ENCODE measurements around the gene PSMD14. TPM values are rescaled to one million over a fixed set of nuclear protein-coding genes. Genes with fewer than 3 reads are reported as not detected.
"Not testable (repeated sequence)": the region's sequence is repeated elsewhere in the genome, so short reads cannot be mapped to it uniquely, and the experiment has no call there.

Gene PSMD14
- total and polyA plus RNA-seq, 4 donors: 28.8 to 60.5 (median 47.1) TPM

DNA sequence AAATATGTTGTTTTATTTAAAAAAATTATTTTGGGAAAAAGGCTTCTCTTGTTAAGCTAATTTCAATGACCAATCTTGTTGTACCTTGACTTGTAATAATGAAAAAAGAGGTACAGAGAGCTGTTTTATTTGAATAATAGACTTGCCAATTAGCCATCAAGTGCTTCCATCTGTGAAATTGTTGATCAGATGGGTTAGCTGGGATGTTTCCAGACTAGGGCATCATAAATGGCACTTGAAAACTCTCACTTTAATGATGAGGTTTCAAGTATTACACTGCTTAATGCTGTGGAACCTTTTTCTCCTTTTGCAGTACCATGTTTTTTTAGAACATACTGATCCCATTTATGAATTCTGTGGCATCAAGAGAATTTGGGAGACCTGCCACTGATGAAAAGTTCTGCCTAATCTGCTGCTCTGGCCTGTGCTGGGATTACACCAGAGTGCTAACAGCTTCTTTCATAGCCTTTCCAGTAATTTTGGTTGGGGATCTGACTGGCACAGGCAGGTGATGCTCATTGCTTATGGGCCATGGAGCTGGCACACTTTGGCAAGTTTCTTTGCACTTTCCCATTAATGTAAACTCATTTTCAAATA, 24.2 kb downstream of the PSMD14 start:
- Histone ChIP-seq H3K36me3 (ENCODE audit: control insufficient read depth in 4 of 4, insufficient read depth in 4 of 4, low read length in 4 of 4) (peaks cover 0 to 1% (median 0%) of the 10 kb centered on the region in 4 donors), H3K27me3 (ENCODE audit: control insufficient read depth in 3 of 3, insufficient read depth in 3 of 3, low read length in 2 of 3) (no peaks in the 10 kb centered on the region), H3K4me1 (ENCODE audit: control insufficient read depth in 5 of 5, insufficient read depth in 5 of 5, low read length in 5 of 5) (no peaks in the 10 kb centered on the region), H3K4me3 (no peak overlapping the region), H3K27ac (ENCODE audit: low read depth in 1 of 2, low read length in 1 of 2) (no peak overlapping the region), H3K9ac (ENCODE audit: insufficient read depth in 1 of 2, low read length in 2 of 2) (no peak overlapping the region), H3K9me3 (ENCODE audit: control insufficient read depth in 4 of 4, insufficient read depth in 3 of 4, low read length in 3 of 4) (no peaks in the 10 kb centered on the region)
- DNase-seq (no peak), ATAC-seq (ENCODE audit: insufficient read depth, low FRiP score) (no peak)
- TF ChIP-seq CTCF (IDR thresholded peaks at IDR 0.05; ENCODE audit: control extremely low read depth, extremely low read depth): no peak

GRCh38 chr2:161335626-161336025, 27.4 kb downstream of the PSMD14 start:
- H3K27me3 ChIP-seq (ENCODE audit: control insufficient read depth in 3 of 3, insufficient read depth in 3 of 3, low read length in 2 of 3): no peaks in the 10 kb centered on the region
- ATAC-seq (ENCODE audit: insufficient read depth, low FRiP score): no peak
- no peaks in the 10 kb centered on the region for H3K4me1 ChIP-seq (ENCODE audit: control insufficient read depth in 5 of 5, insufficient read depth in 5 of 5, low read length in 5 of 5)
- DNase-seq: no peak
- no peak for TF ChIP-seq CTCF (IDR thresholded peaks at IDR 0.05; ENCODE audit: control extremely low read depth, extremely low read depth)
- no peak overlapping the region for H3K9ac ChIP-seq (ENCODE audit: insufficient read depth in 1 of 2, low read length in 2 of 2)
- H3K36me3 ChIP-seq (ENCODE audit: control insufficient read depth in 4 of 4, insufficient read depth in 4 of 4, low read length in 4 of 4): peaks cover 0 to 1% (median 0%) of the 10 kb centered on the region in 4 donors
- H3K4me3 ChIP-seq: no peak overlapping the region
- no peaks in the 10 kb centered on the region for H3K9me3 ChIP-seq (ENCODE audit: control insufficient read depth in 4 of 4, insufficient read depth in 3 of 4, low read length in 3 of 4)
- 93 to 97% methylated on average over 2 of the region's 2 CpGs for WGBS, 2 donors
- H3K27ac ChIP-seq (ENCODE audit: low read depth in 1 of 2, low read length in 1 of 2): no peak overlapping the region

- H3K27ac ChIP-seq (ENCODE audit: low read depth in 1 of 2, low read length in 1 of 2): no peak overlapping the region
- H3K4me3 ChIP-seq: no peak overlapping the region
- no peak for TF ChIP-seq CTCF (IDR thresholded peaks at IDR 0.05; ENCODE audit: control extremely low read depth, extremely low read depth)
- H3K4me1 ChIP-seq (ENCODE audit: control insufficient read depth in 5 of 5, insufficient read depth in 5 of 5, low read length in 5 of 5): no peaks in the 10 kb centered on the region
- DNase-seq (no peak), ATAC-seq (ENCODE audit: insufficient read depth, low FRiP score) (no peak)
- no peaks in the 10 kb centered on the region for H3K9me3 ChIP-seq (ENCODE audit: control insufficient read depth in 4 of 4, insufficient read depth in 3 of 4, low read length in 3 of 4)
- peaks cover 0 to 3% (median 0%) of the 10 kb centered on the region in 4 donors for H3K36me3 ChIP-seq (ENCODE audit: control insufficient read depth in 4 of 4, insufficient read depth in 4 of 4, low read length in 4 of 4)
- peaks cover 0 to 4% (median 0%) of the 10 kb centered on the region in 3 donors for H3K27me3 ChIP-seq (ENCODE audit: control insufficient read depth in 3 of 3, insufficient read depth in 3 of 3, low read length in 2 of 3)
- H3K9ac ChIP-seq (ENCODE audit: insufficient read depth in 1 of 2, low read length in 2 of 2): no peak overlapping the region
- 75 to 93% methylated on average over 1 of the region's 1 CpG for WGBS, 2 donors
Observed at GRCh38 chr2:161337247-161337646, 29.0 kb downstream of the PSMD14 start.

- H3K27ac ChIP-seq (ENCODE audit: low read depth in 1 of 2, low read length in 1 of 2); H3K36me3 ChIP-seq (ENCODE audit: control insufficient read depth in 4 of 4, insufficient read depth in 4 of 4, low read length in 4 of 4); ATAC-seq (ENCODE audit: insufficient read depth, low FRiP score); H3K27me3 ChIP-seq (ENCODE audit: control insufficient read depth in 3 of 3, insufficient read depth in 3 of 3, low read length in 2 of 3); H3K9ac ChIP-seq (ENCODE audit: insufficient read depth in 1 of 2, low read length in 2 of 2); H3K9me3 ChIP-seq (ENCODE audit: control insufficient read depth in 4 of 4, insufficient read depth in 3 of 4, low read length in 3 of 4); H3K4me1 ChIP-seq (ENCODE audit: control insufficient read depth in 5 of 5, insufficient read depth in 5 of 5, low read length in 5 of 5); H3K4me3 ChIP-seq; DNase-seq: not testable (repeated sequence)
- 89 to 94% methylated on average over 3 of the region's 3 CpGs for WGBS, 2 donors
Observed at GRCh38 chr2:161339532-161339931, 31.3 kb downstream of the PSMD14 start.

GRCh38 chr2:161340930-161341413, 32.7 kb downstream of the PSMD14 start:
- ATAC-seq (ENCODE audit: insufficient read depth, low FRiP score); H3K4me3 ChIP-seq; H3K9me3 ChIP-seq (ENCODE audit: control insufficient read depth in 4 of 4, insufficient read depth in 3 of 4, low read length in 3 of 4); H3K27ac ChIP-seq (ENCODE audit: low read depth in 1 of 2, low read length in 1 of 2); H3K36me3 ChIP-seq (ENCODE audit: control insufficient read depth in 4 of 4, insufficient read depth in 4 of 4, low read length in 4 of 4); H3K9ac ChIP-seq (ENCODE audit: insufficient read depth in 1 of 2, low read length in 2 of 2); H3K27me3 ChIP-seq (ENCODE audit: control insufficient read depth in 3 of 3, insufficient read depth in 3 of 3, low read length in 2 of 3); H3K4me1 ChIP-seq (ENCODE audit: control insufficient read depth in 5 of 5, insufficient read depth in 5 of 5, low read length in 5 of 5); DNase-seq: not testable (repeated sequence)
- WGBS, 2 donors: 71 to 78% methylated on average over 30 to 34 of the region's 64 CpGs

All from lung (tissue), 12 donors.